ENCODE data around the gene PEX5L.

DNA sequence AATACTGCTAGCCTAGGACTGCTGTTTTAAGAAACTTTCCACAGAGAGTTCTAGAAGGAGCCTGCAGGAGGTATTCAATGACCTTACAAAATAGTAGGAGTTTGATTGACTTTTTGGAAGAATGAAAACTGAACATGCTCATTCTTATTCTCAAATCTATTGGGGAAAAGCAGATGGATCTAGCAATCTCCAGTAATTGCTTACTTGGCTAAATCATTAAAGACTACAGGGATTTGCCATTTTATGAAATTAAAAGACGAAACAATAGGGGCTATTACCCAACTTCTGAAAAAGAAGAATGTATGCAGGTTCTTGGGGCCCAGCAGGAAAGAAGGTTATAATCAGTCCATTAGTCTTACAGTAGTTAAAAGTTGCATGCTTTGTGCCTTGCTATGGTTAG lies 29.9 kb upstream of the PEX5L start:
- TF ChIP-seq, protein P1, sequence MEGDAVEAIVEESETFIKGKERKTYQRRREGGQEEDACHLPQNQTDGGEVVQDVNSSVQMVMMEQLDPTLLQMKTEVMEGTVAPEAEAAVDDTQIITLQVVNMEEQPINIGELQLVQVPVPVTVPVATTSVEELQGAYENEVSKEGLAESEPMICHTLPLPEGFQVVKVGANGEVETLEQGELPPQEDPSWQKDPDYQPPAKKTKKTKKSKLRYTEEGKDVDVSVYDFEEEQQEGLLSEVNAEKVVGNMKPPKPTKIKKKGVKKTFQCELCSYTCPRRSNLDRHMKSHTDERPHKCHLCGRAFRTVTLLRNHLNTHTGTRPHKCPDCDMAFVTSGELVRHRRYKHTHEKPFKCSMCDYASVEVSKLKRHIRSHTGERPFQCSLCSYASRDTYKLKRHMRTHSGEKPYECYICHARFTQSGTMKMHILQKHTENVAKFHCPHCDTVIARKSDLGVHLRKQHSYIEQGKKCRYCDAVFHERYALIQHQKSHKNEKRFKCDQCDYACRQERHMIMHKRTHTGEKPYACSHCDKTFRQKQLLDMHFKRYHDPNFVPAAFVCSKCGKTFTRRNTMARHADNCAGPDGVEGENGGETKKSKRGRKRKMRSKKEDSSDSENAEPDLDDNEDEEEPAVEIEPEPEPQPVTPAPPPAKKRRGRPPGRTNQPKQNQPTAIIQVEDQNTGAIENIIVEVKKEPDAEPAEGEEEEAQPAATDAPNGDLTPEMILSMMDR (IDR thresholded peaks at IDR 0.05; ENCODE audit: low read depth, low read length): no peak
- TF ChIP-seq POLR2A (IDR thresholded peaks at IDR 0.05; ENCODE audit: extremely low read depth, insufficient read length): no peak
